ENCODE data around the gene CHST11.

DNA sequence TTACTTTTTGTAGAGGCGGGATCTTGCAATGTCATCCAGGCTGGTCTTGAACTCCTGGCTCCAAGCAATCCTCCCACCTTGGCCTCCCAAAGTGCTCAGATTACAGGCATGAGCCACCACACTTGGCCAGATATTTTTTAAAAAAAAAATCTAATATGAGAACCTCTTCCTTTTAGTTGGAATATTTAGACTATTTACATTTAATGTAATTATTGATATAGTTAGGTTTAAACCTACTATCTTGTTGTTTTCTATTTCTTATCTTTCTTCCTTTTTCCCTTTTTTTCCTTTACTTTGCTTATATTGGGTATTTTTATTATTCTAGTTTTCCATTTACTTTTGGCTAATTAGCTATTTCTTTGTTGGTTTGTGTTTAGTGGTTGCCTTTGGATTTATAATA lies 315.6 kb downstream of the CHST11 start:
- TF ChIP-seq ZNF274 (IDR thresholded peaks at IDR 0.05; ENCODE audit: low read depth, low read length) (no peak), YY1 (IDR thresholded peaks at IDR 0.05; ENCODE audit: insufficient read depth, insufficient read length) (no peak)

Measured in NT2/D1 (cell line).